GM19452 (cell line): ENCODE results near the gene UBE2F.
"Not testable (repeated sequence)": the region's sequence is repeated elsewhere in the genome, so short reads cannot be mapped to it uniquely, and the experiment has no call there.

ENCODE experiments used
- ATAC-seq: cut with Tn5 transposase; IDR thresholded peaks from one replicate; pipeline ENCODE4 v1.9.1; 2021; ENCODE audit not compliant: unreplicated experiment

The UBE2F gene

GRCh38 chr2:237943395-237944094 lies 23.3 kb upstream of the UBE2F start:
- no peak for ATAC-seq

GRCh38 chr2:237944302-237944701 lies 22.5 kb upstream of the UBE2F start:
- no peak for ATAC-seq

- ATAC-seq: no peak
These were observed 20.4 kb upstream of the UBE2F start for GRCh38 chr2:237946423-237946822.

DNA sequence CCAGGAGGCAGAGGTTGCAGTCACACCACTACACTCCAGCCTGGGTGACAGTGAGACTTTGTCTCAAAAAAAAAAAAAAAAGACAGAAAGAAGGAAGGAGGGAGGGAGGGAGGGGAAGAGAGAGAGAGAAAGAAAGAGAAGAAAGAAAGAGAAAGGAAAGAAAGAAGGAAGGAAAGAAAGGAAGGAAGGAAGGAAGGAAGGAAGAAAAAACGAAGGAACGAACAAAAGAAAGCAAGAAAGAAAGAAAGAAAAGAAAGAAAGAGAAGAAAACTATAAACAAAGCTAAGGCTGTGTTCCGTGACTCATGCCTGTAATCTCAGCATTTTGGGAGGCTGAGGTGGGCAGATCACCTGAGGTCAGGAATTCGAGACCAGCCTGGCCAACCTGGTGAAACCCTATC lies 15.5 kb upstream of the UBE2F start:
- not testable (repeated sequence) for ATAC-seq

DNA sequence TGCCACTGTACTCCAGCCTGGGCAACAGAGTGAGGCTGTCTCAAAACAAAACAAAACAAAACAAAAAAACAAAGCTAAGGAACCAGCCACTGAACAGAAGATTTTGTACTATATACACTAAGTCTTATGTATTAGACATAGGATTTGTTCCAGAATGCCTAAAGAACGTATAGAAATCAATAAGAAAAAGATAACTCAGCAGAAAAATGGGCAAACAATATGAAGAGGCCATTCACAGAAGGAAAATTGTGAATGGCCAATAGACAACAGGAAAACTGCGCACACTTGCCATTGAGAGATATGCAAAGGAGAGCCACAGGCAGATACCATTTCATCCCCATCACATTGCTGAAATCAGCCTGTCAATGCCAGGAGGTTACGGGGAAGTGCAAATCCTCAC lies 14.9 kb upstream of the UBE2F start:
- no peak for ATAC-seq

DNA sequence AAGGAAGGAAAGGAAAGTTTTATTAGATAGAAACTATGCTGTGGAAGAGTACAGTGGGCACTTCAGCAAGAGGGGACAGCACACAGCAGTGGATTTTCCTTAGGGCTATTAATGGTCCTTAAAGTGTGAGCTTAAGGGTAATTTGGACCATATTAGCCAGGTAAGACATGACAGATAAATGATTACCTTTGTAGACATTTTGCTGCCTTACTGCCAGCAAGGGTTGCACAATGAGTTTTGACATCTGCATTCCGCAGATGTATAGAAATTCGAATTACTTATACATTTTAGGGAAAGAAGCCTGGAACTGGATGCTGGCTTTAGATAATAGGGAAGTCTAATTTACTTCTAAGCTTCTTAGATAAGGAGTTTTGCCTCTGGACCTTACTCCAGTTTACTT lies 14.0 kb upstream of the UBE2F start:
- ATAC-seq: no peak

DNA sequence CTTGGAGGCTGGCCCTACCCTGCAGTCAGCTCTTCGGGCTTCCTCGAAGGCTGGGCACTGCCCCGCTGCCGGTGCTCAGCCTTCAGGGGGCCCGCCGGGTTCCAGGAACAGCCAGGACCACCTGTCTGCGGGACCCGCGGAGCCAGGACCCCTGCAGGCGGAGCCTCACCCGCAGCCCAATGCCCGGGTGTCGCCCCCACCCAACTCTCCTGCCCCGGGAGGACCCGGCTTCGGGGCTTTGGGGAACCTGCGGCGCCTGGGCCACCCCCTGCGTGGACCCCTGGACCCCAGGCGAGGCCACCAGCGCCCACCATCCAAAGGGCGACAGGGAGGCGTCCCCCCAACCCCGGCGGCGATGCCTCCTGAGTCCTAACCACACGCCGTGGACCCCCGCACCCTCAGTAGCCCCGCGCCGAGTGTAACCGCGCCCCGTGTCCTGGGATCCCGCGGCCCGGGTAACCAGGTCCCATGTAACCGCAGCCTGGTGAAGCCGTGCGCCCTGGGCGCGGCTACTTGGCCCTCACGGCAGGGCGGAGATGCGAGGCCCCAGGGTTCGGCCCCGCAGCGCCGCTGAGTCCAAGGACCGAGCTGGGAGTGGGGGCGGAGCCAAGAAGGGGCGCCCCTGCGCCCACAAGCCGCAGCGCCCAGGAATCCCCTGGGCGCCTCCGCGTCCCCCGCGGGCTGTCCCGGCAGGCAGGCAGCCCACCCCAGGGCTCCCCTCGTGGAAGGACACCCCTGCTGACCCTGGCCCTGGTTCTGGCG lies 11.0 kb upstream of the UBE2F start:
- ATAC-seq: no peak

DNA sequence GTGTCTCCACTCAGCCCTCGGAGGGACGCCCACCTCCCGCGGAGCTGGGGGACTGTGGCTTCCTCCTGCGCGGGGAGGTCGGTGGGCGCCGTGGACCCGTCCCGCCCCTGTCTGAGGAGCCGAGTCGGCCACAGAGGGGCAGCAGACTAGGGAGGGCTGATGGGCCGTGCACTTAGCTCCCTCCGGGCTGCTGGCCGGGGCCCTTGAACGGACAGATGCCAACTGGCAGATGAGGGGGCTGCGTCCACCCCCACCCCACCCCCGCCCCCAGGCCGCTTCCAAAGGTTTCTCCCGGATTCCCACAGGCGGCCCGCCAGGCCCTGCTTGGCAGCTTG lies 10.4 kb upstream of the UBE2F start:
- ATAC-seq: no peak

DNA sequence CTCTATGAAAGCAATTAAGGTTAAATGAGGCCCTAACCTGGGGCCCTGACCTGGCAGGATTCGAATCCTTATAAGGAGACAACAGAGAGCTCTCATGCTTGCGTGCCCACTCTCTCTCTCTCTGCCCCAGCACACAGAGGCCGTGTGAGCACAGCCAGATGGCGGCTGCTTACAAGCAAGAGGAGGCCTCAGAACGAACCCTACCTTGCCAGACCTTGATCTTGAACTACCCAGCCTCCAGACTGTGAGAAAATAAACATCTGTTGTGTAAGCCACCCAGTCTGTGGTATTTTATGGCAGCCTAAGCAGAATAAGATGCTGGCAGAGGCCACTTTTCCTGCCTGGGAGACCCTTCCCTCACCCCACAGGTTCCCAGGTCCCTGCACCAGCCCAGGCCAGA lies 5.2 kb upstream of the UBE2F start:
- ATAC-seq: no peak

GRCh38 chr2:237962432-237963084 lies 4.3 kb upstream of the UBE2F start:
- ATAC-seq: no peak

DNA sequence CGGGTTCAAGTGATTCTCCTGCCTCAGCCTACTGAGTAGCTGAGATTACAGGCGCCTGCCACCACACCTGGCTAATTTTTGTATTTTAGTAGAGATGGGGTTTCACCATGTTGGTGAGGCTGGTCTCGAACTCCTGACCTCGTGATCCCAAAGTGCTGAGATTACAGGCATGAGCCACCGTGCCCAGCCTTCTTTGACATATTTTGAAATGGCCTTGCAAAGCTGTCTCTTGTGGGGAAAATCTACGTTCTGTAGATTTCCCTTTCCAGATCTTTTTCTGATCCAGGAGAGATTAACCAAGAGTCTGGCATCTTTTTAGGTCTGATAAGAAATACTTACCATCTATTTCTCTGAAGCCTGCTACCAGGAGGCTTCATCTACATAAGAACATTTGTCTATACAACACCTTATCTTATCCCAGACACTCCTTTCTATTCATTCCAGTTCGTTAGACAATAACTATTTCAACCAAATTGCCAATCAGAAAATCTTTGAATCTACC lies 3.3 kb upstream of the UBE2F start:
- ATAC-seq: not testable (repeated sequence)

GRCh38 chr2:237964194-237964577 lies 2.6 kb upstream of the UBE2F start:
- no peak for ATAC-seq

GRCh38 chr2:237964578-237965404 lies 2.0 kb upstream of the UBE2F start:
- ATAC-seq: no peak

DNA sequence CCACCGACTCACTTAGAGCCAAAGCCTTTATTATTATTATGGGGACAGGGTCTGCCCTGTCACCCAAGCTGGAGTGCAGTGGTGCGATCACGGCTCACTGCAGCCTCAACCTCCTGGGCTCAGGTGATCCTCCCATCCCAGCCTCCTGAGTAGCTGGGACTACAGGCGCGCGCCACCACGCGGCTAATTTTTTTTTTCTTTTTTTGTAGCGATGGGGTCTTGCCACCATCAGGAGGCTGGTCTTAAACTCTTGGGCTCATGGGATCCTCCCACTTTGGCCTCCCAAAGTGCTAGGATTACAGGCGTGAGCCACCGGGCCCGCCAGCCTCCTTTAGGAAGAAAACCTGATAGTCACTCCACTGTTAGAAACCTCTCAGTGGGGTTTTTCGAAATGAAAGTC lies 970 bp upstream of the UBE2F start:
- ATAC-seq: not testable (repeated sequence)

DNA sequence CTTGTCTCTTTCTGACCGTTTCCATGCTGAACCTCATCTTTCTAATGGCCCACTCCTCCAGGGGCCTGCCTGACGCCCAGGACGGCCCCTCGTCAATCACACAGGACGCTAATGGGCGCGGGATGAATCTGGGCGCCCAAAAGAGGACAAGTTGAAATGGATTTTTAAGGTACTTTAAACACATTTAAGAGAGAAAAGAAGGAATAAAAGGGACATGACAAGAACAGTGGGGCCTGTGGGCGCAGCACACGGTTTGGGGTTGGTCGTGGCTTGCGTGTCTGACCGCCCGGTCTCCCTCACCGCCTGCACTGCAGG lies 607 bp upstream of the UBE2F start:
- ATAC-seq: no peak

DNA sequence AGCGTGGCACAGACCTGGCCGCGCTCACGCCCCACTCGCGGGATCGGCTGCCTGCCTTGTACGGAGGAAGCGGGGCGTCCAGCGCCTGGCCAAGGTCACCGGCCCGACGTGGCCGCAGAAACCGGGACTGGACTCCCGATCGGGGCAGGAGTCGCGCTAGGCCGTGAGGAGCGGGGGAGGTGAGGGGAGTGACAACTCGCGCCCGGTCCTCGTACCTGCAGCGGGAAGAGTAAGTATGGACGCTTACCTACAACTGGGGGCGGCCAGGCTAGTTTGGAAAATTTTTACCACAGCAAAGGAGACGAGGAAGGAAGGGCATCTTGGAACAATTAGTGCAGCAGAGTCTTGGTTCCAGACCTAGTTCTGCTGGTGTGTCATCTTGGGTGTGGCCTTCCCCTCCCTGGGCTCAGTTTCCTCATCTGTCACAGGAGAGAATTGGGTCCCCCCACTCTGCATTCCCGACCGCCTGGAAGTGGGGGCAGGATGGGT lies 693 bp downstream of the UBE2F start:
- no peak for ATAC-seq

- ATAC-seq: no peak
These were observed 1.4 kb downstream of the UBE2F start for GRCh38 chr2:237968048-237968862.

DNA sequence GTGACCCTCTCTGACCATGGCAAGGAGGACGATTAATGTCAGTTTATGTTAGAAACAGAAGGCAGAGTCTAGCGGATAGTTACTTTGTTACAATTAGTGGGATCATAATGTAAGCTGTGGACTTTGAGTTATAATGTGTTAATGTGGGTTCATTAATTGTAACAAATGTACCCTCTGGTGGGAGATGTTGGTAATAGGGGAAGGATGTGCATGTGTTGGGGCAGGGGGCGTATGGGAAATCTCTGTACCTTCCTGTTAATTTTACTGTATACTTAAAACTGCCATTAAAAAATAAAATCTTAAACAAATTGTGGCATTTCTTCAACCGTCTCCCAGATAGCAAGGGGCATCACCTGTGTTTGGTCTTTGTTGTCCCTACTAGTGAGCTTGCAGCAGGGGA lies 4.8 kb downstream of the UBE2F start:
- no peak for ATAC-seq

DNA sequence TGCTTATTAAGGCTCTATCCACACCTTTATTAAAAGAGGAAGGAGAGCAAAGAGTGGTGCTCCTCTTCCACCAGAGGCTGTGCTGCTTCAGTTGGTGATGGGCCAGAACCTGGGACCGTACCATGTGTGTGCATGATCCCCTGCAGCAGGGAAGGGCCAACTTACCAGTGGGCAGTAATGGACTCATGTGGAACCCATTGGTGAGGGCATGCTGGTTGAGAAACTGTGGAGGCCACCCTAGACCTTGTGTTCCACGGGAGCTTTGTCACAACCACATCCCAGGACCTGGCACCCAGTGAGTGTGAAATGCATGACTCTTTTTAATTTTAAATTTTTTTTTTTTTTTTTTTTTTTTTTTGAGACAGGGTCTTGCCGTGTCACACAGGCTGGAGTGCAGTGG lies 5.4 kb downstream of the UBE2F start:
- ATAC-seq: no peak

DNA sequence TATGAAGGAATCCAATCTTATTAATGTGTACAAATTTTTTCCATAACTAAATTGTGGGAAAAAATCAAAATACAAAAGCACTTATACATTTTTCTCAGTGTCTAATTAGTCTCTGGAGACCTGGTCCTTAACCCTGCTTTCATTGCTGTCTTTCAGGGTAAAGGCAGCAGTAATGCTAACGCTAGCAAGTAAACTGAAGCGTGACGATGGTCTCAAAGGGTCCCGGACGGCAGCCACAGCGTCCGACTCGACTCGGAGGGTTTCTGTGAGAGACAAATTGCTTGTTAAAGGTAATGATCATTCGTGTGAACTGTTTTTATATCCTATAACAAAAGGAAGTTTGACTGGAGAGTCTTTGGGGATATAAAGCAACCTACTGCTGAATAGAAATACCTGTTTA lies 6.1 kb downstream of the UBE2F start:
- no peak for ATAC-seq
